ENCODE data around the gene ZNF343. TPM values are rescaled to one million over a fixed set of nuclear protein-coding genes. Genes with fewer than 3 reads are reported as not detected.
"Not testable (repeated sequence)": the region's sequence is repeated elsewhere in the genome, so short reads cannot be mapped to it uniquely, and the experiment has no call there.

ZNF343 gene
- polyA plus RNA-seq, 1 donor from 2014 or later, result 14.3 TPM

- H2AFZ ChIP-seq (ENCODE audit: low read depth, low read length), result no peak overlapping the region
- H3F3A ChIP-seq (ENCODE audit: insufficient read depth, low read length, poor library complexity, severe bottlenecking), result no peaks in the 10 kb centered on the region
- TF ChIP-seq MXI1 (conservative IDR thresholded peaks at IDR 0.05; ENCODE audit: poor library complexity, severe bottlenecking) (no peak), REST (IDR thresholded peaks at IDR 0.05; ENCODE audit: borderline replicate concordance) (no peak), SMC3 (conservative IDR thresholded peaks at IDR 0.05; ENCODE audit: poor library complexity) (no peak), TAF1 (IDR thresholded peaks at IDR 0.05; ENCODE audit: low read depth) (no peak), EP300 (conservative IDR thresholded peaks at IDR 0.05; ENCODE audit: poor library complexity, severe bottlenecking) (no peak), POLR2AphosphoS5 (IDR thresholded peaks at IDR 0.05) (no peak), RAD21 (conservative IDR thresholded peaks at IDR 0.05) (no peak), CTCF (IDR thresholded peaks at IDR 0.05; ENCODE audit: poor library complexity, severe bottlenecking) (no peak), EZH2 (IDR thresholded peaks at IDR 0.05; ENCODE audit: borderline replicate concordance, insufficient read depth, low read length, poor library complexity, severe bottlenecking) (no peak)
- H4K20me1 ChIP-seq (ENCODE audit: insufficient read depth), result no peaks in the 10 kb centered on the region
- peak overlapping the region; percentile 75 for H3K4me3 ChIP-seq (ENCODE audit: low read length)
- peaks cover 12% of the 10 kb centered on the region for H3K79me2 ChIP-seq (replicated peaks; ENCODE audit: insufficient read depth, low read length)
- no peaks in the 10 kb centered on the region for H3K36me3 ChIP-seq (ENCODE audit: insufficient read depth, low read length)
- H3K4me2 ChIP-seq (ENCODE audit: low read length), result peak overlapping the region; percentile 80
- H3K27ac ChIP-seq (ENCODE audit: low read length), result no peak overlapping the region
- H3K9ac ChIP-seq (ENCODE audit: low read length), result no peak overlapping the region
- no peaks in the 10 kb centered on the region for H3K9me2 ChIP-seq (ENCODE audit: insufficient read depth, low read length)
- no peaks in the 10 kb centered on the region for H3K9me3 ChIP-seq (ENCODE audit: low read length)
- peaks cover 5% of the 10 kb centered on the region for H3K27me3 ChIP-seq (ENCODE audit: insufficient read depth, low read depth, low read length)
These were observed 1.3 kb downstream of the ZNF343 start for GRCh38 chr20:2507464-2507863.

GRCh38 chr20:2506426-2506825 lies 2.3 kb downstream of the ZNF343 start:
- H3K27me3 ChIP-seq (ENCODE audit: insufficient read depth, low read depth, low read length); H3K36me3 ChIP-seq (ENCODE audit: insufficient read depth, low read length); H3K9me3 ChIP-seq (ENCODE audit: low read length); H2AFZ ChIP-seq (ENCODE audit: low read depth, low read length); H3K27ac ChIP-seq (ENCODE audit: low read length); H3K9me2 ChIP-seq (ENCODE audit: insufficient read depth, low read length); H3K4me3 ChIP-seq (ENCODE audit: low read length); H3F3A ChIP-seq (ENCODE audit: insufficient read depth, low read length, poor library complexity, severe bottlenecking); H3K9ac ChIP-seq (ENCODE audit: low read length); H4K20me1 ChIP-seq (ENCODE audit: insufficient read depth); H3K4me2 ChIP-seq (ENCODE audit: low read length): not testable (repeated sequence)
- peaks cover 12% of the 10 kb centered on the region for H3K79me2 ChIP-seq (replicated peaks; ENCODE audit: insufficient read depth, low read length)

- H3K9me3 ChIP-seq (ENCODE audit: low read length); H3K4me3 ChIP-seq (ENCODE audit: low read length); H3F3A ChIP-seq (ENCODE audit: insufficient read depth, low read length, poor library complexity, severe bottlenecking): not testable (repeated sequence)
These were observed 3.9 kb downstream of the ZNF343 start for GRCh38 chr20:2504803-2505202.

GRCh38 chr20:2502808-2503384 lies 5.8 kb downstream of the ZNF343 start:
- not testable (repeated sequence) for H3K4me2 ChIP-seq (ENCODE audit: low read length); H3K9me2 ChIP-seq (ENCODE audit: insufficient read depth, low read length); H3K9me3 ChIP-seq (ENCODE audit: low read length); H3K9ac ChIP-seq (ENCODE audit: low read length); H3F3A ChIP-seq (ENCODE audit: insufficient read depth, low read length, poor library complexity, severe bottlenecking); H3K36me3 ChIP-seq (ENCODE audit: insufficient read depth, low read length); H3K79me2 ChIP-seq (replicated peaks; ENCODE audit: insufficient read depth, low read length); H3K4me3 ChIP-seq (ENCODE audit: low read length); H3K27me3 ChIP-seq (ENCODE audit: insufficient read depth, low read depth, low read length); H4K20me1 ChIP-seq (ENCODE audit: insufficient read depth); H3K27ac ChIP-seq (ENCODE audit: low read length); H2AFZ ChIP-seq (ENCODE audit: low read depth, low read length)

More at GRCh38 chr20:2504803-2505202, 3.9 kb downstream of the ZNF343 start:
- not testable (repeated sequence) for H3K27ac ChIP-seq (ENCODE audit: low read length); H3K9ac ChIP-seq (ENCODE audit: low read length); H3K27me3 ChIP-seq (ENCODE audit: insufficient read depth, low read depth, low read length); H3K9me2 ChIP-seq (ENCODE audit: insufficient read depth, low read length); H3K4me2 ChIP-seq (ENCODE audit: low read length); H2AFZ ChIP-seq (ENCODE audit: low read depth, low read length); H4K20me1 ChIP-seq (ENCODE audit: insufficient read depth); H3K36me3 ChIP-seq (ENCODE audit: insufficient read depth, low read length)
- peaks cover 12% of the 10 kb centered on the region for H3K79me2 ChIP-seq (replicated peaks; ENCODE audit: insufficient read depth, low read length)
